Sigmoid colon (tissue), 7 donors: ENCODE measurements around the gene TAGAP. TPM values are rescaled to one million over a fixed set of nuclear protein-coding genes. Genes with fewer than 3 reads are reported as not detected.
"Not testable (repeated sequence)": the region's sequence is repeated elsewhere in the genome, so short reads cannot be mapped to it uniquely, and the experiment has no call there.

Experiments used
- DNase-seq: peaks from one replicate; pipeline ENCODE4 v3.0.0-alpha.2; 2019
- H3K27ac ChIP-seq, 4 donors: fragments of 200-600 bp; sonication (generic); one replicate each; pipeline ENCODE4 v1.5.1; 2016 to 2019; ENCODE audit warnings: mild to moderate bottlenecking in 1 of 4
- H3K27me3 ChIP-seq, 3 donors: fragments of 200-600 bp; sonication (generic); one replicate each; pipeline ENCODE4 v1.5.1; 2019; ENCODE audit warnings: mild to moderate bottlenecking in 1 of 3
- H3K36me3 ChIP-seq, 4 donors: fragments of 200-600 bp; sonication (generic); one replicate each; pipeline ENCODE4 v1.5.1; 2016 to 2019
- H3K4me1 ChIP-seq, 4 donors: fragments of 200-600 bp; sonication (generic); one replicate each; pipeline ENCODE4 v1.5.1; 2017 to 2019
- H3K4me3 ChIP-seq, 4 donors: fragments of 200-600 bp; sonication (generic); one replicate each; pipeline ENCODE4 v1.5.1; 2017 to 2019; ENCODE audit warnings: mild to moderate bottlenecking in 2 of 4, moderate library complexity in 1 of 4
- H3K9me3 ChIP-seq, 4 donors: fragments of 200-600 bp in 3 of 4; sonication (generic) in 3 of 4; one replicate each; pipeline versions ENCODE4 v1.5.1 to v1.6.1; 2013 to 2019
- EP300 ChIP-seq, 4 donors: sonication (generic); formaldehyde crosslinking; IDR thresholded peaks; one replicate each; pipeline ENCODE4 v1.6.1; 2017; ENCODE audit warnings: antibody characterized with exemption in 4 of 4
- POLR2A ChIP-seq, 2 donors: fragments of 450-650 bp; IDR thresholded peaks; one replicate each; pipeline ENCODE4 v1.6.1; 2016; ENCODE audit warnings: antibody characterized with exemption in 2 of 2, mild to moderate bottlenecking in 2 of 2, moderate library complexity in 2 of 2
- POLR2AphosphoS5 ChIP-seq, 4 donors: sonication (generic); formaldehyde crosslinking; IDR thresholded peaks; one replicate each; pipeline ENCODE4 v1.6.1; 2017; ENCODE audit warnings: antibody characterized with exemption in 4 of 4
- WGBS, 2 donors: extraction: QIAGEN DNeasy Blood & Tissue Kit; methylation state at CpG; one replicate each; pipeline ENCODE4 v1.1.7; 2013; 5-methylcytosine and 5-hydroxymethylcytosine counted together
- intact Hi-C: fragments of 100-400 bp; cut with DNase I; formaldehyde crosslinking; loops from one replicate; pipeline ENCODE4 v1.15.1; 2023
- polyA plus RNA-seq, 3 donors: library from polyadenylated mRNA; stranded (reverse); fragments of 200-250 nt; gene quantifications; one replicate each; pipeline ENCODE4 v1.2.3, GENCODE V29; 2013
- total RNA-seq, 4 donors: library from RNA; depleted of rRNA; stranded (reverse); fragments of >200 nt; gene quantifications; one replicate each; pipeline ENCODE4 v1.1.0, GENCODE V29; 2016
- TF ChIP-seq, protein P1 (sequence below), 4 experiments: fragments of 450-650 bp in 3 of 4; fragments of 200-600 bp in 1 of 4; IDR thresholded peaks; one replicate each; pipeline ENCODE4 v1.5.1; 2016 to 2019; ENCODE audit warnings: antibody characterized with exemption in 4 of 4, mild to moderate bottlenecking in 3 of 4, moderate library complexity in 2 of 4
- donor health status: healthy with polysubstance abuse.
- donor health status: Bipolar disorder and iron deficiency.
- donor health status: healthy.

Gene TAGAP
- total and polyA plus RNA-seq, 7 donors = 1.2 to 13.6 (median 1.6) TPM

DNA sequence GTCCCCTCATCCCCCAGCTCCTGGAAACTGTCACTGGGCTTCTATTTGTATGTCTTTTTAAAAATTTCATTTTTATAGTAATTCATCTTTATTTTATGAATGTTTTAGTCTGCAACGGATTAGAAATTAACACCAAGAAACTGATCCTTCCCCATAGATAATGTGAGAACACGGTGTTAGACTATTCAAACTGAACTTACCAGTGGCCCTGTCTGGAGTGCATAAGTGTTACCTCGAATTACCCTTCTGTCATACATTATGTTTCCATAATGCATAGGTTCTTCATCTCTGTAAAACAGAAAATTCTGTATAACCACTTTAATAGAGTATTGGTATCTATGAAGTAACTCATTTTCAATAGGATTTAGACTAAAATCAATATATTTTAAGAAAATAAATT is 51.2 kb downstream of the TAGAP start:
- H3K27ac ChIP-seq = no peak overlapping the region

DNA sequence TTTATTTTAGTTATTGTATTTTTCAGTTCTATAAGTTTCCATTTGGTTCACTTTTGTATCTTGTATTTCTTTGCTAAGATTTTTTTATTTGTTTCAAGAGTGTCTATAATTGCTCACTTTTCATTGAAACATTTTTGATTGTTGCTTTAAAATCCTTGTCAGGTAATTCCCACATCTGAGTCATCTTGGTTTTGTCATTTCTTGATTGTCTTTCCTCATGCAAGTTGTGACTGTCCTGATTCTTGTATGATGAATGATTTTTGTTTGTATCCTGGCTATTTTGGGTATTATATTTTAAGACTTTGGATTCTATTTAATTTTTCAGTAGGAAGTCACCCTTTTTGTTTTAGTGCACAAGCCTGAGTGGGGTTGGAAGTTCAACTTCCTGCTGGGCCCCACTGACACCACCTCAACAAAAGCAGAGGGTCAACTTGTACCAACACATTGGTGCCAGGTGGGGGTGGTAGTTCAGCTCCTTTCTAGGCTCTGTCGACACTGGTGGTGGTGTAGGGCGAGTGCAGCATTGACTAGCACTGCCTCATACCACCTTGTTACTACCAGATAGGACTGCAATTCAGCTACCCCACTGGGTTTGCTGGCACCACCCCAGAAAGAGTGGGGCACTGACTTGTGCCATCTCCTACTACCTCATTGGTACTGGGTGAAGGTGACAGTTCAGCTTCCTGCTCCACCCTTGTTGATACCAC is 53.6 kb downstream of the TAGAP start:
- Histone ChIP-seq H3K36me3 (peaks cover 0 to 6% (median 0%) of the 10 kb centered on the region in 4 donors), H3K27ac (no peak overlapping the region), H3K4me1 (no peaks in the 10 kb centered on the region), H3K4me3 (no peak overlapping the region), H3K27me3 (no peaks in the 10 kb centered on the region), H3K9me3 (peaks cover 0 to 3% (median 0%) of the 10 kb centered on the region in 4 donors)
- TF ChIP-seq, protein P1, sequence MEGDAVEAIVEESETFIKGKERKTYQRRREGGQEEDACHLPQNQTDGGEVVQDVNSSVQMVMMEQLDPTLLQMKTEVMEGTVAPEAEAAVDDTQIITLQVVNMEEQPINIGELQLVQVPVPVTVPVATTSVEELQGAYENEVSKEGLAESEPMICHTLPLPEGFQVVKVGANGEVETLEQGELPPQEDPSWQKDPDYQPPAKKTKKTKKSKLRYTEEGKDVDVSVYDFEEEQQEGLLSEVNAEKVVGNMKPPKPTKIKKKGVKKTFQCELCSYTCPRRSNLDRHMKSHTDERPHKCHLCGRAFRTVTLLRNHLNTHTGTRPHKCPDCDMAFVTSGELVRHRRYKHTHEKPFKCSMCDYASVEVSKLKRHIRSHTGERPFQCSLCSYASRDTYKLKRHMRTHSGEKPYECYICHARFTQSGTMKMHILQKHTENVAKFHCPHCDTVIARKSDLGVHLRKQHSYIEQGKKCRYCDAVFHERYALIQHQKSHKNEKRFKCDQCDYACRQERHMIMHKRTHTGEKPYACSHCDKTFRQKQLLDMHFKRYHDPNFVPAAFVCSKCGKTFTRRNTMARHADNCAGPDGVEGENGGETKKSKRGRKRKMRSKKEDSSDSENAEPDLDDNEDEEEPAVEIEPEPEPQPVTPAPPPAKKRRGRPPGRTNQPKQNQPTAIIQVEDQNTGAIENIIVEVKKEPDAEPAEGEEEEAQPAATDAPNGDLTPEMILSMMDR (IDR thresholded peaks at IDR 0.05) = no peak
- TF ChIP-seq POLR2A (IDR thresholded peaks at IDR 0.05) = no peak
- TF ChIP-seq EP300 (IDR thresholded peaks at IDR 0.05) = no peak
- TF ChIP-seq POLR2AphosphoS5 (IDR thresholded peaks at IDR 0.05) = no peak
- intact Hi-C loops = no loop called here
- DNase-seq = no peak
- 89 to 93% methylated on average over 2 of the region's 2 CpGs for WGBS, 2 donors

More for the DNA sequence above, 51.2 kb downstream of the TAGAP start:
- intact Hi-C loops = no loop called here
- no peak for DNase-seq
- no peak for TF ChIP-seq POLR2AphosphoS5 (IDR thresholded peaks at IDR 0.05)
- no peak for TF ChIP-seq EP300 (IDR thresholded peaks at IDR 0.05)
- TF ChIP-seq, protein P1 (IDR thresholded peaks at IDR 0.05) = no peak
- TF ChIP-seq POLR2A (IDR thresholded peaks at IDR 0.05) = no peak
- no peaks in the 10 kb centered on the region for H3K27me3 ChIP-seq
- WGBS, 2 donors = 94 to 97% methylated on average over 3 of the region's 3 CpGs
- peaks cover 0 to 3% (median 0%) of the 10 kb centered on the region in 4 donors for H3K9me3 ChIP-seq
- H3K4me1 ChIP-seq = no peaks in the 10 kb centered on the region
- peaks cover 0 to 6% (median 0%) of the 10 kb centered on the region in 4 donors for H3K36me3 ChIP-seq
- no peak overlapping the region for H3K4me3 ChIP-seq

DNA sequence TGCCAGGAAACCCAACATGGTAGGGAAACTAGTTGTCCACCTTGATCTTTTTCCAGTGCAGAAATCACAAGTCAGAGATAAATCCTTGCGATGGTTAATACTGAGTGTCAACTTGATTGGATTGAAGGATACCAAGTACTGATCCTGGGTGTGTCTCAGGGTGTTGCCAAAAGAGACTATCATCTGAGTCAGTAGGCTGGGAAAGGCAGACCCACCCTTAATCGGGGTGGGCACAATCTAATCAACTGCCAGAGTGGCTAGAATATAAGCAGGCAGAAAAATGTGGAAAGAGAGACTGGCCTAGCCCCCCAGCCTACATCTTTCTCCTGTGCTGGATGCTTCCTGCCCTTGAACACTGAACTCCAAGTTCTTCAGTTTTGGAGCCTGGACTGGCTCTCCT is 55.1 kb downstream of the TAGAP start:
- H3K4me3 ChIP-seq, DNase-seq, H3K36me3 ChIP-seq, intact Hi-C loops, H3K9me3 ChIP-seq, H3K27me3 ChIP-seq, H3K4me1 ChIP-seq, H3K27ac ChIP-seq: not testable (repeated sequence)
- 98% methylated on average over 2 of the region's 2 CpGs for whole genome bisulfite sequencing, 2 donors

DNA sequence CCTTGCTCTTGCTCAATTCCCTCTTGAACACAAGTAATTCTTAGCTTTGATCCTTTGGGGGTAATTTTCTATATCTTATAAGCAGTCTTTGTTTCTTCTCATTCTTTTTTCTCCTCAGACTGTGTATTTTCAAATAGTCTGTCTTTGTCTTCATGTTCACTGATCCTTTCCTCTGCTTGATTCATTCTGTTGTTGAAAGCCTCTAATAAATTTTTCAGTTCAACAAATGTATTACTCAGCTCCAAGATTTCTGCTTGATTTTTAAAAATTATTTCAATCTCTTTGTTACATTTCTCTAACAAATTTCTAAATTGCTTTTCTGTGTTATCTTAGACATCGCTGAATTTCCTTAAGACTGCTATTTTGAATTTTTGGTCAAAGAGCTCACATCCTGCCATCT is 56.3 kb downstream of the TAGAP start:
- Histone ChIP-seq H3K4me1 (no peaks in the 10 kb centered on the region), H3K36me3 (peaks cover 0 to 6% (median 0%) of the 10 kb centered on the region in 4 donors), H3K27ac (no peak overlapping the region), H3K27me3 (no peaks in the 10 kb centered on the region), H3K4me3 (no peak overlapping the region), H3K9me3 (peaks cover 0 to 3% (median 0%) of the 10 kb centered on the region in 4 donors)
- intact Hi-C loops = no loop called here
- DNase-seq = no peak
- TF ChIP-seq, protein P1 (IDR thresholded peaks at IDR 0.05) = no peak
- TF ChIP-seq EP300 (IDR thresholded peaks at IDR 0.05) (no peak), POLR2A (IDR thresholded peaks at IDR 0.05) (no peak), POLR2AphosphoS5 (IDR thresholded peaks at IDR 0.05) (no peak)
- 96% methylated on average over 1 of the region's 1 CpG for WGBS, 2 donors

DNA sequence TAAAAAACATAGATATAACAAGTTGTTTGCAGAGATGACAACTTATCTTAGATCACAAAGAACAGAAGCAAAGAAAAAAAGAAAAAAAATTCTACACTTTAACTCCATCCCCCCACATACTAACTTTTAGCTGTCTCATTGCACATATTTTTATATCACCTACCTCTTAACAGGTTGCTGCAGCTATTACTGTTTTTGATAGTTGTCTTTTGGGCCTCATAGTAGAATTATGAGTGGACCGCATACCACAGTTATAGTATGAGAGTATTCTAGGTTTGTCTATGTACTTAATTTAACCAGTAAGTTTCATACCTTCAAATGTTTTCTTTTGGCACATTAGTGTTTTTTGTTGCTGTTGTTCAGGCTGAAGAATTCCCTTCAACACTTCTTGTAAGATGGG is 57.1 kb downstream of the TAGAP start:
- no peak for DNase-seq
- peaks cover 0 to 3% (median 0%) of the 10 kb centered on the region in 4 donors for H3K9me3 ChIP-seq
- 92 to 97% methylated on average over 1 of the region's 1 CpG for WGBS, 2 donors
- no peak for TF ChIP-seq POLR2AphosphoS5 (IDR thresholded peaks at IDR 0.05)
- TF ChIP-seq EP300 (IDR thresholded peaks at IDR 0.05) = no peak
- no peak for TF ChIP-seq POLR2A (IDR thresholded peaks at IDR 0.05)
- TF ChIP-seq, protein P1 (IDR thresholded peaks at IDR 0.05) = no peak
- H3K27ac ChIP-seq = no peak overlapping the region
- no peak overlapping the region for H3K4me3 ChIP-seq
- no peaks in the 10 kb centered on the region for H3K4me1 ChIP-seq
- no peaks in the 10 kb centered on the region for H3K27me3 ChIP-seq
- H3K36me3 ChIP-seq = no peaks in the 10 kb centered on the region
- intact Hi-C loops = no loop called here

Other genes starting within 250 kb of the TAGAP start
- 10 to 100 TPM; 33.5 to 46.0 (median 38.3) TPM for gene EZR, start 225.6 kb downstream of the TAGAP start, total RNA-seq
- gene EZR, start 225.6 kb downstream of the TAGAP start, polyA plus RNA-seq = 100 to 1,000 TPM; 214 to 333 (median 262) TPM
- 10 to 100 TPM in 2 of 4 donors, 1 to 10 TPM in 2; 8.1 to 13.6 (median 9.6) TPM for gene RSPH3, start 44.8 kb downstream of the TAGAP start, total RNA-seq
- 1 to 10 TPM; 6.0 to 7.2 (median 6.2) TPM for gene RSPH3, start 44.8 kb downstream of the TAGAP start, polyA plus RNA-seq
- 10 to 100 TPM in 3 of 4 donors, 1 to 10 TPM in 1; 4.3 to 19.8 (median 17.2) TPM for gene FNDC1, start 124.4 kb upstream of the TAGAP start, total RNA-seq
- gene FNDC1, start 124.4 kb upstream of the TAGAP start, polyA plus RNA-seq = under 1 TPM in 1 of 3 donors, not detected in 2; 0.89 TPM